WERI-Rb-1 (cell line): ENCODE measurements around the gene ACSM2A.
"Not testable (repeated sequence)": the region's sequence is repeated elsewhere in the genome, so short reads cannot be mapped to it uniquely, and the experiment has no call there.

ENCODE experiments used
- DNase-seq: peaks from one replicate; pipeline ENCODE4 v3.0.0-alpha.2; 2020
- H3K27ac ChIP-seq: fragments of 250-450 bp; sonication (Bioruptor Pico); 2 replicates; pipeline ENCODE4 v1.5.1; 2020; ENCODE audit warnings: mild to moderate bottlenecking, moderate library complexity
- H3K27me3 ChIP-seq: fragments of 250-450 bp; sonication (Bioruptor Pico); 2 replicates; pipeline ENCODE4 v1.5.1; 2021; ENCODE audit warnings: mild to moderate bottlenecking, low read depth, moderate library complexity; ENCODE audit not compliant: insufficient read depth, severe bottlenecking
- H3K36me3 ChIP-seq: fragments of 250-450 bp; sonication (Bioruptor Pico); 2 replicates; pipeline ENCODE4 v1.5.1; 2020; ENCODE audit warnings: mild to moderate bottlenecking, moderate library complexity
- H3K4me3 ChIP-seq: 2 replicates; pipeline ENCODE4 v1.5.1; 2011; ENCODE audit warnings: low read depth, mild to moderate bottlenecking, control low read depth, low read length
- H3K9me3 ChIP-seq: fragments of 250-450 bp; sonication (Bioruptor Pico); 2 replicates; pipeline ENCODE4 v1.5.1; 2021; ENCODE audit warnings: mild to moderate bottlenecking, moderate library complexity; ENCODE audit not compliant: severe bottlenecking
- TF ChIP-seq, protein P1 (sequence below): IDR thresholded peaks from 2 replicates; pipeline ENCODE4 v1.5.1; 2011; ENCODE audit warnings: low read depth, mild to moderate bottlenecking, control low read depth, inconsistent platforms, low read length

The ACSM2A gene

DNA sequence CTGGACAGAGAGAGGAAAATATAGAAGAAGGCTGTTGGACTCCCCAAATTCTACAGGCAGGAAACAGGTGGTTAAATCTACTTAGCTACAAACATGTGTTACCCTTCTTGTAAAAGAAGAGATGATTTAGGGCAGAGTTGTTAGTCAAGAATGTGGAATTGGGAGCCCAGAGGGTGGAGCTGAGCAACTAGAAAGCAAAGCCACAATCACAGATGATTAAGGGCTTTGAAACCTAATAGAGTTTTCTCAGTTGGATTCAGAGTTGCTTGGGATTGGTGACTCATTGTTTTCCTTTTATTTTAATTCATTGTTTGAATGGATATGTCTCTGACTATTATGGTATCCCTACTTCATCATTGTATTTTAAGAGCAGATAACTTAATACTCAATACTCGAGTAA lies 35.8 kb upstream of the ACSM2A start:
- no peak for DNase-seq
- no peak overlapping the region for H3K27ac ChIP-seq
- TF ChIP-seq, protein P1, sequence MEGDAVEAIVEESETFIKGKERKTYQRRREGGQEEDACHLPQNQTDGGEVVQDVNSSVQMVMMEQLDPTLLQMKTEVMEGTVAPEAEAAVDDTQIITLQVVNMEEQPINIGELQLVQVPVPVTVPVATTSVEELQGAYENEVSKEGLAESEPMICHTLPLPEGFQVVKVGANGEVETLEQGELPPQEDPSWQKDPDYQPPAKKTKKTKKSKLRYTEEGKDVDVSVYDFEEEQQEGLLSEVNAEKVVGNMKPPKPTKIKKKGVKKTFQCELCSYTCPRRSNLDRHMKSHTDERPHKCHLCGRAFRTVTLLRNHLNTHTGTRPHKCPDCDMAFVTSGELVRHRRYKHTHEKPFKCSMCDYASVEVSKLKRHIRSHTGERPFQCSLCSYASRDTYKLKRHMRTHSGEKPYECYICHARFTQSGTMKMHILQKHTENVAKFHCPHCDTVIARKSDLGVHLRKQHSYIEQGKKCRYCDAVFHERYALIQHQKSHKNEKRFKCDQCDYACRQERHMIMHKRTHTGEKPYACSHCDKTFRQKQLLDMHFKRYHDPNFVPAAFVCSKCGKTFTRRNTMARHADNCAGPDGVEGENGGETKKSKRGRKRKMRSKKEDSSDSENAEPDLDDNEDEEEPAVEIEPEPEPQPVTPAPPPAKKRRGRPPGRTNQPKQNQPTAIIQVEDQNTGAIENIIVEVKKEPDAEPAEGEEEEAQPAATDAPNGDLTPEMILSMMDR = no peak
- H3K4me3 ChIP-seq = no peak overlapping the region
- no peaks in the 10 kb centered on the region for H3K9me3 ChIP-seq
- H3K27me3 ChIP-seq = peaks cover 42% of the 10 kb centered on the region
- no peaks in the 10 kb centered on the region for H3K36me3 ChIP-seq

DNA sequence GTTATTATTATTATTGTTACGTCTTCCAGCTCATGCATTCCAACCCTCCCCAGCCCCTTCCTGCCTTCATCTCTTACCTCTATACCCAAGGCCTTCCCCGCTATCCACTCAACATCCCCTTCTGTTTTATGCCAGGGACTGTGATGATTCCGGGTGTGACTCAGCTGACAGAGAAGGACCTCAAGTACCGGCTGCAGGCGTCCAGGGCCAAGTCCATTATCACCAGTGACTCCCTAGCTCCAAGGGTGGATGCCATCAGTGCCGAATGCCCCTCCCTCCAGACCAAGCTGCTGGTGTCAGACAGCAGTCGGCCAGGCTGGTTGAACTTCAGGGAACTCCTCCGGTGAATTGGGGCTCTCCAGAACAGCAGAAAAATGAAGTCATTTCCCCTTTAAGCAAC lies 32.2 kb upstream of the ACSM2A start:
- not testable (repeated sequence) for H3K36me3 ChIP-seq, H3K9me3 ChIP-seq, H3K4me3 ChIP-seq, DNase-seq, H3K27ac ChIP-seq
- H3K27me3 ChIP-seq = peaks cover 31% of the 10 kb centered on the region

DNA sequence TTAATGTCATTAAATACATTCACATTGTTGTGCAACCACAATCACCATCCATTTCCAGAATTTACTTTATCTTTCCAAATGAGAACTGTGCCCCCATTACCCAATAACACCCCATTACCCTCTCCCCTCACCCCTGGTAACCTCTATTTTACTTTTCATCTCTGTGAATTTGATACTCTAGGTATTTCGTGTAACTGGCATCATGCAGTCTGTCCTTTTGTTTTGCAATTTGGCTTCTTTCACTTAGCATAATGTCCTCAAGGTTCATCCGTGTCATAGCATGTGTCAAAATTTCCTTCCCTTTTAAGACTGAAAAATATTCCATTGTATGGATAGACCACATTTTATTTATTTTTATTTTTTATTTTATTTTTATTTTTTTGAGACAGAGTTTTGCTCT lies 29.6 kb upstream of the ACSM2A start:
- not testable (repeated sequence) for H3K36me3 ChIP-seq, DNase-seq, H3K27ac ChIP-seq

DNA sequence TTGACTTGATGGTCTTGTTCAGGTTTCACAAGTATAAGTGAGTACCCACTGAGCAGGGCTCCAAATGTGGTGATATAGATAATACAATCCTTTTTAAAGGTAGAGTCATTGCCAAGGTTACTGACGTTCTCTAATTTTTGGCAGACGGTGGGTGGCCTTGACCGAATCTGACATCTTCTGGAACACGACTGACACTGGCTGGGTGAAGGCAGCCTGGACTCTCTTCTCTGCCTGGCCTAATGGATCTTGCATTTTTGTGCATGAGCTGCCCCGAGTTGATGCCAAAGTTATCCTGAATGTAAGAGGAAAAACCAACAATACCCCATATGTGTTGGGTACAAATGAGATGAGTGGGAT lies 27.6 kb upstream of the ACSM2A start:
- not testable (repeated sequence) for H3K27me3 ChIP-seq, H3K9me3 ChIP-seq, H3K27ac ChIP-seq, H3K36me3 ChIP-seq, H3K4me3 ChIP-seq, DNase-seq

More for the DNA sequence above, 29.6 kb upstream of the ACSM2A start:
- not testable (repeated sequence) for H3K4me3 ChIP-seq, H3K9me3 ChIP-seq
- peaks cover 19% of the 10 kb centered on the region for H3K27me3 ChIP-seq

DNA sequence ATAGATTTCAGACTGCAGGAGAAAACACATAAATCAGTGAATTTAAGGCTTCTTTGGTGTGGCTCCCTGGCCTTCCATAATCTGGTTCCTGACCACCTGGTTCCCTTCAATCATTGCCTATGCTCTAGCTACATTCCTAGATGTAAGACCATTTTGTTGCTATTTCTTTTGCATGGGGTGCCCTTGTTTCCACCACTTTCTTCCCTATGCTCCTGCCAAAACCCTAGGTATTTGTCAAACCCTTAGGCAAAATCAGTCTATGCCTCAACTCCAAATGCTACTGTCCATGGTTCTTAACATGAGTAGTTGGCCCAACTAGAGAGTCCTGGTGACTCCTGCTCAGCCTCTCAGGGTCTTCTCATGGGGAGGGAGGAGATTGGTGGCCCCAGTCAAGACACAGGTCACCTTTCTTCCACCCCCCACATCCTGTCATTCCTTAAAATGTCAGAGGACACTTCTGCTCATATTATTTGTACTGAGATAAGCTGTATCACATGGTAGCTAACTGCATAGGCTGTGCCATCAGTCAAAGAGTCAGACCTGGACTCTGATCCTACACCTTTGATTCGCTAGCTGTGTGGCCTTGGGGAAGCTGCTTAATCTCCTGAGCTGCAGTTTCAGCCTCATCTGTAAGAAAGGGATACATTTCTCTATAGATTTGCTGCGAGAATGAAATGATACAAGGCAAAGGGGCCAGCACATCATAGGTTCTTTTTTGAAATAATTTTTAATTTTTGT lies 27.0 kb upstream of the ACSM2A start:
- no peak overlapping the region for H3K4me3 ChIP-seq
- peaks cover 4% of the 10 kb centered on the region for H3K27me3 ChIP-seq
- TF ChIP-seq, protein P1 = no peak
- DNase-seq = no peak
- H3K36me3 ChIP-seq = no peaks in the 10 kb centered on the region
- H3K27ac ChIP-seq = no peak overlapping the region
- no peaks in the 10 kb centered on the region for H3K9me3 ChIP-seq

DNA sequence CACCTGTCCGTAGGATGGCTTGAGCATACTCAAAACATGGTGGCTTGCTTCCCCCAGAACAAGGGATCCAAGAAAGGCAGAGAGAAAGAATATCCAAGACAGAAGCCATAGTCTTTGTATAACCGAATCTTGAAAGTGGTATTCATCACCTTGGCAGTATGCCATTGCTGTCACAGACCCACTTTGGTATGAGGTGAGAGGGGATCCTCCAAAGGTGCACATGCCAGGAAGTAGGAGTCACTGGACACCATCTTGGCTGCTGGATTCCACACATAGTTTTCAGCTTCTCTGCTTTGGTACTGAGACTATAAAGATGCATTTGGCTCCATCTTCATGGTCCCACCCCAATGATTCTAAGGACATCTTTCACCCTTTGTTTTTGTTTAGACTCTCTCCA lies 23.9 kb upstream of the ACSM2A start:
- not testable (repeated sequence) for H3K9me3 ChIP-seq, H3K36me3 ChIP-seq, H3K27ac ChIP-seq, H3K4me3 ChIP-seq, DNase-seq
- H3K27me3 ChIP-seq = peaks cover 13% of the 10 kb centered on the region

DNA sequence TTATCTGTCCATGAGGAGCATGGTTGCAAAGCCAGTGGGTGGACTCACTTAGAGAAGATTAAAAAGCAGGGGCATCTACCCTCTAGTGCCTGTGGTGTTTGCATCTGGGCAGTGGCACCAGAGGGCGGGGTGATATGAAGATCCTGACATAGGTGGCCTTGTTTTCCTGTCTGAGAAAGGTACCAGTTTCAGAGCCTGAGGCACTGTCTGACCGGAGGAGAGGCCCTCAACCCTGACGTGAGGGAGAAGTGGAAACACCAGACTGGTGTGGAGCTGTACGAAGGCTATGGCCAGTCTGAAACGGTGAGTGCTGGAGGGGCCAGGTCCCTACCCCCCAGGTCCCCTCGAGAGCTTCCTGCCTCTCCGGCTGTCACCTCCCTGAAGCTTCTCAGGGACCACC lies 21.8 kb upstream of the ACSM2A start:
- H3K4me3 ChIP-seq, DNase-seq, H3K36me3 ChIP-seq, H3K9me3 ChIP-seq, H3K27ac ChIP-seq: not testable (repeated sequence)
- peaks cover 31% of the 10 kb centered on the region for H3K27me3 ChIP-seq

DNA sequence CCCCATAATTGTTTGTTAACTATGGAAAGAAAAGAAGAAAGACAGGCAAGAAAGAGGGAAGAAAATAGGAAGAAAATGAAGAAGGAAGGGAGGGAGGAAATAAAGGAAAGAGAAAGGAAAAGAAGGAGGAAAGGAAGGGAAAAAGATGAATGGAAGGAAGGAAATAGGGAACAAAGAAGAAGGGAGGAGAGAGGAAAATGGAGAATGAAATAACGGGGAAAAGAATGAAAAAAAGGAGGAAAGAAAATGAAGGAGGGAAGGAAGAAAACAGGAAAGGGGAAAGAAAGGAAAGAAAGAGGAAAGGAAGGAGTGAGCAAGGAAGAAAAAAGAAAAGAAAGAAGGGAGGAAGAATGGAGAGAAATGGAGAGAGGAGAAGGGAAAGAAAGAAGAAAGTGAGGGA lies 20.8 kb upstream of the ACSM2A start:
- H3K27me3 ChIP-seq = peaks cover 40% of the 10 kb centered on the region
- not testable (repeated sequence) for DNase-seq, H3K4me3 ChIP-seq, H3K36me3 ChIP-seq, H3K9me3 ChIP-seq, H3K27ac ChIP-seq

DNA sequence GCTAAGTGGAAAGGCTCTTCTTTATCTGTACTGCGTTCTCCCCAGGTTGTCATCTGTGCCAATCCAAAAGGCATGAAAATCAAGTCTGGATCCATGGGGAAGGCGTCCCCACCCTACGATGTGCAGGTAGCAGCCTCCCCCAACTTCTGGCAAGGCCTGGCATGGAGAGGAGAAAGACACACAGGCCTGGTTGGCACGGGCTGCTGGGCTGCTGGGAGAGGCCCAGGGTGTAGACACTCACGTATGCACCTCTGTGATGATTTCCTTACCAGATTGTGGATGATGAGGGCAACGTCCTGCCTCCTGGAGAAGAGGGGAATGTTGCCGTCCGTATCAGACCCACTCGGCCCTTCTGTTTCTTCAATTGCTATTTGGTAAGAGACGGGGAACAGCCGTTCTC lies 20.4 kb upstream of the ACSM2A start:
- H3K27me3 ChIP-seq = peaks cover 45% of the 10 kb centered on the region
- TF ChIP-seq, protein P1 = no peak
- H3K27ac ChIP-seq = no peak overlapping the region
- H3K36me3 ChIP-seq = no peaks in the 10 kb centered on the region
- no peak for DNase-seq
- H3K9me3 ChIP-seq = no peaks in the 10 kb centered on the region
- no peak overlapping the region for H3K4me3 ChIP-seq

DNA sequence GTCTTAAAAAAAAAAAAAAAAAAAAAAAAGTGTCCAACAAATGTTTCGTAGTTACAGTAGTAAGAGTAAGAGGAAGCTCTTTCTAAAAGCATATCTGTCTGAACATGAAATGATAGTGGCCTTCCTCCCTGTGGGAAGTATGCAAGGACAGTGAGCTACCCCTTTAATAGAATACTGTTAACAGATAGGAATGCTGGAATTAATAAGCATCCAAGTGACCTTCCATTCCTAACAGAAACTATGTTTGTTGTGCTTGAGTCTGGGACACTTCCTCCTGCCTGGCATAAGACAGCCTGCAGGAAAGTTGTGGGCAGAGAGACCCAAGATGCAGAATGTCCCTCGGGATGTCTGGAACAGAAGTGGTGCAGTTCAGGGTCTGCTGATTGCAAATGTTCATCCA lies 12.4 kb upstream of the ACSM2A start:
- not testable (repeated sequence) for DNase-seq, H3K4me3 ChIP-seq, H3K27ac ChIP-seq, H3K36me3 ChIP-seq, H3K9me3 ChIP-seq
- H3K27me3 ChIP-seq = peaks cover 19% of the 10 kb centered on the region

DNA sequence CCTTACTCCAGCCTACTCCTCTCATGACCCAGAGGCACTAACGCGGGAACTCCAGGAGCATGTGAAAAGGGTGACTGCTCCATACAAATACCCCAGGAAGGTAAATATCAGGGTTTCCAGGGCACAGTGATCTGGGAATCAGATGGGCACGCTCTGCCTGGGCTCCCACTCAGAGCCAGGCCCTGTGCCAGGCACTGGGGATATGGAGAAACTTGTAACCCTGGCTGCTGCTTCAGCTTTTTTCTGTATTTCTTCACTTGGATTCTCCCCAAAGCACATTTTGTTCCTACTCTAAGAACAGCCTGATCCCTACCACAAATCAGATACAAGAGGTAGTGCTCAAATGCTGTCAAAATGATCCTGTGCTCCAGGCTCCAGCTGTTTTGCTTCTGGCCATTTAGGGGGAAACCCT lies 11.5 kb upstream of the ACSM2A start:
- H3K36me3 ChIP-seq, H3K4me3 ChIP-seq, DNase-seq, H3K27ac ChIP-seq, H3K9me3 ChIP-seq: not testable (repeated sequence)
- H3K27me3 ChIP-seq = peaks cover 12% of the 10 kb centered on the region

DNA sequence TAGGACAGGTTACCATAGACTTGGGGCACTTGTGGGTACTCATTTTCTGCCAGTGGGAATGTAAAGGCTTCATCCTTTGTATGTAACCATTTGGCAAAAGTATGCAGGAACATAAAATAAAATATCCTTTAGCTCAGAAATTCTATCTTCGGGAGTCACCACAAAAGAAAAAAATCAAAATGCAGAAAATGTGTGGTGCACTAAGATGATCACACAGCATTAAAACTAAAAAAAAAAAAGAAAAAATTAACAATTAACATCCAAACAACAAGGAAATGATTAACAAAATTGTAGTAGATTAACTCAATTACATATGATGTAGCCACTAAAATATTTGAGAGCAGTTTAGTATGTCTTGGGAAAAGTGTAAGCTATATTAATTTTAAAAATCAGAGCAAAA lies 10.6 kb upstream of the ACSM2A start:
- DNase-seq, H3K27me3 ChIP-seq, H3K27ac ChIP-seq, H3K36me3 ChIP-seq, H3K9me3 ChIP-seq, H3K4me3 ChIP-seq: not testable (repeated sequence)
